Hepatic stellate cell (primary cell): ENCODE measurements around the gene SLC9A9.

Experiments used
- DNase-seq: peaks from one replicate; pipeline ENCODE4 v3.0.0; 2011; ENCODE audit warnings: low spot score

SLC9A9 gene

GRCh38 chr3:143414571-143415253 lies 433.6 kb downstream of the SLC9A9 start:
- no peak for DNase-seq

GRCh38 chr3:143413372-143413771 lies 434.9 kb downstream of the SLC9A9 start:
- no peak for DNase-seq

GRCh38 chr3:143412084-143412483 lies 436.2 kb downstream of the SLC9A9 start:
- DNase-seq, result no peak

GRCh38 chr3:143410259-143410658 lies 438.0 kb downstream of the SLC9A9 start:
- no peak for DNase-seq

GRCh38 chr3:143408771-143409170 lies 439.5 kb downstream of the SLC9A9 start:
- DNase-seq, result no peak

GRCh38 chr3:143402602-143403001 lies 445.7 kb downstream of the SLC9A9 start:
- no peak for DNase-seq

- DNase-seq, result no peak
Measured at GRCh38 chr3:143396790-143397189, 451.5 kb downstream of the SLC9A9 start.

- no peak for DNase-seq
Measured at GRCh38 chr3:143389388-143389787, 458.9 kb downstream of the SLC9A9 start.

- no peak for DNase-seq
Measured at GRCh38 chr3:143387425-143387824, 460.8 kb downstream of the SLC9A9 start.

- no peak for DNase-seq
Measured at GRCh38 chr3:143384076-143384475, 464.2 kb downstream of the SLC9A9 start.

GRCh38 chr3:143383421-143383820 lies 464.8 kb downstream of the SLC9A9 start:
- no peak for DNase-seq

GRCh38 chr3:143382816-143383215 lies 465.5 kb downstream of the SLC9A9 start:
- no peak for DNase-seq

GRCh38 chr3:143380449-143380848 lies 467.8 kb downstream of the SLC9A9 start:
- DNase-seq, result no peak

- no peak for DNase-seq
Measured at GRCh38 chr3:143375698-143376097, 472.6 kb downstream of the SLC9A9 start.

GRCh38 chr3:143367171-143367570 lies 481.1 kb downstream of the SLC9A9 start:
- no peak for DNase-seq

GRCh38 chr3:143366672-143367071 lies 481.6 kb downstream of the SLC9A9 start:
- DNase-seq, result no peak

GRCh38 chr3:143363949-143364348 lies 484.3 kb downstream of the SLC9A9 start:
- no peak for DNase-seq

- no peak for DNase-seq
Measured at GRCh38 chr3:143363276-143363675, 485.0 kb downstream of the SLC9A9 start.

- no peak for DNase-seq
Measured at GRCh38 chr3:143362115-143362991, 485.9 kb downstream of the SLC9A9 start.

- no peak for DNase-seq
Measured at GRCh38 chr3:143361589-143361988, 486.7 kb downstream of the SLC9A9 start.

- DNase-seq, result no peak
Measured at GRCh38 chr3:143360244-143360643, 488.0 kb downstream of the SLC9A9 start.

GRCh38 chr3:143358793-143359491 lies 489.3 kb downstream of the SLC9A9 start:
- no peak for DNase-seq
